ENCODE data around the gene CDK5RAP3.
"Not testable (repeated sequence)": the region's sequence is repeated elsewhere in the genome, so short reads cannot be mapped to it uniquely, and the experiment has no call there.

Gene CDK5RAP3, protein sequence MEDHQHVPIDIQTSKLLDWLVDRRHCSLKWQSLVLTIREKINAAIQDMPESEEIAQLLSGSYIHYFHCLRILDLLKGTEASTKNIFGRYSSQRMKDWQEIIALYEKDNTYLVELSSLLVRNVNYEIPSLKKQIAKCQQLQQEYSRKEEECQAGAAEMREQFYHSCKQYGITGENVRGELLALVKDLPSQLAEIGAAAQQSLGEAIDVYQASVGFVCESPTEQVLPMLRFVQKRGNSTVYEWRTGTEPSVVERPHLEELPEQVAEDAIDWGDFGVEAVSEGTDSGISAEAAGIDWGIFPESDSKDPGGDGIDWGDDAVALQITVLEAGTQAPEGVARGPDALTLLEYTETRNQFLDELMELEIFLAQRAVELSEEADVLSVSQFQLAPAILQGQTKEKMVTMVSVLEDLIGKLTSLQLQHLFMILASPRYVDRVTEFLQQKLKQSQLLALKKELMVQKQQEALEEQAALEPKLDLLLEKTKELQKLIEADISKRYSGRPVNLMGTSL

DNA sequence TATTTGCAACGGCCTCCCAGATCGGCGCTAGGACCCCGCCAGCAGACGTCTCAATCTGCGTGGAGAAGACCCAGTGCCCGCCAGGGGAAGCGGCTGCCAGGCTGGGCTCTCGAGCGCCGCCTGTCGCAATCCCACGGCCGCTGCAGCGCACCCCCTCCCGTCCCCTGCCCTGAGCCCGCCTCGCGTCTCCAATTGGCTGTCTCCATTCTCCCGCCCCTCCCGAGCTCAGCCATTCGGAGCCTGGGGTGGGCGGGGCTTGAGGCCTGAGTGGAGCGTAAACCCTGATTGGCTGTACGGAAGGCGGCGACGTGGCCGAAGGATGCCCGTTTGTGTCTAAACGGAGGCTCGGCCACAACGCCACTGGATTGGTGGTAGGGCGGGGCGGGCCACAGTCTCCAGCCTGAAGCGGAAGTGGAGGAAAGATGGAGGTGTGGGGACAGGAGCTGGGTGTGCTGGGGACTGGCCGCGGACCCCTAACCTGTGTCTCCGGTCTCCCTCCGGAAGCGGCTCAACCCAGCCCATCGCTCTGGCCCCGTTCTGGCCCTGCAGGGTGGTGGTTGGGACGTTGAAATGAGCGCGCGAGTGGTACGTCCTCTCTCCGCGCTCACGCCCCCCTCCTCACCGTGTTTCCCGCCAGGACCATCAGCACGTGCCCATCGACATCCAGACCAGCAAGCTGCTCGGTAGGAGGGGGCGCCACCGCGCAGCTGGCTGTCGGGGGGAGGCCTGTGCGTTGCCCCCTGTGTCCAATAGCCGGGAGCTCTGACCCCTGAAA, at the start of gene CDK5RAP3:
CDK5RAP3 (plus strand) TSS at position 389 of the 775 bp plus-strand sequence; CDS start at position 423, 34 bp downstream.
- peak; percentile 92 for DNase-seq (ENCODE audit: low read depth, low spot score)
- peak within 1 kb of the TSS; percentile 54 for H3K27ac ChIP-seq

GRCh38 chr17:47924785-47925677, 45.9 kb upstream of the CDK5RAP3 start:
- DNase-seq (ENCODE audit: low read depth, low spot score), result no peak
- H3K27ac ChIP-seq, result no peak overlapping the region

GRCh38 chr17:47925678-47925988, 45.3 kb upstream of the CDK5RAP3 start:
- no peak overlapping the region for H3K27ac ChIP-seq
- DNase-seq (ENCODE audit: low read depth, low spot score), result no peak

- no peak overlapping the region for H3K27ac ChIP-seq
These were observed 43.0 kb upstream of the CDK5RAP3 start for GRCh38 chr17:47927821-47928400.

DNA sequence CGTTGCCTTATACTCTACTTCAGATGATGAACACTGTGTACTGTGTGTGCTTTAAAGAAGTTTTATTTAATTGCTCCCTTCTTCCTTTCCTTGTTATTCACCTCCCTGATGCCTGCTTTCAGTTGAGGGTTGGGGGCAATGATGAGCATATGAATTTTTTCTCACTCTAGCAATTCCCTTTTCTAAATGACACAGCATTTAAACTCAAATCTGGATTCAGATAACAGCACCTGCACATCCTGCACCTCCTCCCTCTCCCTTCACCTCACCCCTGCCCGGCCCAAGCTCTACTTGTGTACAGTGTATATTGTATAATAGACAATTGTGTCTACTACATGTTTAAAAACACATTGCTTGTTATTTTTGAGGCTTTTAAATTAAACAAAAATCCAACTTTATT, 42.5 kb upstream of the CDK5RAP3 start:
- H3K27ac ChIP-seq, result no peak overlapping the region
- DNase-seq (ENCODE audit: low read depth, low spot score), result no peak

More at GRCh38 chr17:47927821-47928400, 43.0 kb upstream of the CDK5RAP3 start:
- no peak for DNase-seq (ENCODE audit: low read depth, low spot score)

GRCh38 chr17:47929218-47930000, 41.5 kb upstream of the CDK5RAP3 start:
- no peak for DNase-seq (ENCODE audit: low read depth, low spot score)
- no peak overlapping the region for H3K27ac ChIP-seq

- H3K27ac ChIP-seq, result no peak overlapping the region
- no peak for DNase-seq (ENCODE audit: low read depth, low spot score)
These were observed 39.1 kb upstream of the CDK5RAP3 start for GRCh38 chr17:47931848-47932247.

- DNase-seq (ENCODE audit: low read depth, low spot score), result no peak
- peak overlapping the region; percentile 61 for H3K27ac ChIP-seq
These were observed 36.1 kb upstream of the CDK5RAP3 start for GRCh38 chr17:47934856-47935255.

DNA sequence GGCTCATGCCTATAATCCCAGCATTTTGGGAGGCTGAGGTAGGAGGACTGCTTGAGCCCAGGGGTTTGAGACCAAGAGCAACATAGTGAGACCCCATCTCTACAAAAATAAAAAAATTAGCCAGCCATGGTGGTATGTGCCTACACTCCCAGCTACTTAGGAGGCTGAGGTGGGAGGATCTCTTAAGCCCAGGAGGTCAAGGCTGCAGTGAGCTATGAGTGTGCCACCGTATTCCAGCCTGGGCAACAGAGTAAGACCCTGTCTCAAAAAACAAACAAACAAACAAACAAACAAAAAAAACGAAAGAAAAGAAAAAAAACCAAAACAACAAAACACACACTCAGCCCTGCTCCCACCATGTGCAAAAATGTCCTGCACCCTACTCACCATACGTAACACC, 35.4 kb upstream of the CDK5RAP3 start:
- peak overlapping the region; percentile 61 for H3K27ac ChIP-seq
- not testable (repeated sequence) for DNase-seq (ENCODE audit: low read depth, low spot score)

DNA sequence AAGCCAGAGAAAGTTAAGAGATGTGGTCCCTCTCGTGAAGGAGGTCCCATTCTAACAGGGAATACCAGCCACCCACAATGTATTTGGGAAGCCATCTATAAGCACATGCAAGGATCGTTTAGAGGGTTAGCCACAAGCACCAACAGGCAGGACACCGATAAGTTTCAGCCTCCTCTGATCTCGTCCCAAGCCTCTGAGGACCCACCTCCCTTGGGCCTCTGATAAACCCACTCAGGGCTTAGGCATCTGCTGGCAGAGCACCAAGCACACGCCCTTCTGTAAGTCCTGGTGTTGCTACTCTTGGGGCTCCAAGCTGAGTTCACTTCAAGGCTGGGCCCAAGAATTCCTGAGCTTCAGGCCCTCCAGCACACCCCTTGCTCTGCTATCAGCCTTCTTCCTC, 35.0 kb upstream of the CDK5RAP3 start:
- peak overlapping the region; percentile 61 for H3K27ac ChIP-seq
- DNase-seq (ENCODE audit: low read depth, low spot score), result peak; percentile 51

- no peak overlapping the region for H3K27ac ChIP-seq
- DNase-seq (ENCODE audit: low read depth, low spot score), result no peak
These were observed 33.0 kb upstream of the CDK5RAP3 start for GRCh38 chr17:47937941-47938340.

- DNase-seq (ENCODE audit: low read depth, low spot score), result peak; percentile 91
- H3K27ac ChIP-seq, result peak within 1 kb of the TSS; percentile 53
These were observed 29.4 kb upstream of the CDK5RAP3 start, which contains the start of gene PNPO for GRCh38 chr17:47941246-47942095. TSS of gene PNPO (plus strand) at chr17:47941571. CDS start at chr17:47941676, 105 bp downstream.

DNA sequence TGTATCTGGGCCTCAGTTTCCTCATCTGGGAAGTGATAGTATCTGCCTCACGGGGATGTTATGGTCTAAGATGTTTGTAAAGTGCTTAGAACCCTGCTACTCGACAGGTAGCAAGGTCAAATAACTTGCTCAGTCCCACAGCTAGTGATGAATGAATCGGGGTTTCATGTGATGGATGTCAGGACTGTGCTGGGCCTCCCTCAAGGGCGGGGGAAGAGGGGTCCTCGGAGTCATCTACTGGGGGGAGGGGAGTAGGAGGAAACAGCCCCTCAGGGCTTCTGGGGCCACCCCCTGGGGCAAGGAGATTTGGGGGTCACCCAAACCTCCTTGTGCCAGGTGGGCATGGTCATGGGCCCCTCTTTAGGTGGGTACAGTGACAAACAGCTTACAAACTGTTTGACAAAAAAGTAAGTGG, 28.8 kb upstream of the CDK5RAP3 start:
- H3K27ac ChIP-seq, result peak overlapping the region; percentile 53
- DNase-seq (ENCODE audit: low read depth, low spot score), result no peak

GRCh38 chr17:47942568-47942967, 28.3 kb upstream of the CDK5RAP3 start:
- no peak for DNase-seq (ENCODE audit: low read depth, low spot score)
- H3K27ac ChIP-seq, result peak overlapping the region; percentile 53

DNA sequence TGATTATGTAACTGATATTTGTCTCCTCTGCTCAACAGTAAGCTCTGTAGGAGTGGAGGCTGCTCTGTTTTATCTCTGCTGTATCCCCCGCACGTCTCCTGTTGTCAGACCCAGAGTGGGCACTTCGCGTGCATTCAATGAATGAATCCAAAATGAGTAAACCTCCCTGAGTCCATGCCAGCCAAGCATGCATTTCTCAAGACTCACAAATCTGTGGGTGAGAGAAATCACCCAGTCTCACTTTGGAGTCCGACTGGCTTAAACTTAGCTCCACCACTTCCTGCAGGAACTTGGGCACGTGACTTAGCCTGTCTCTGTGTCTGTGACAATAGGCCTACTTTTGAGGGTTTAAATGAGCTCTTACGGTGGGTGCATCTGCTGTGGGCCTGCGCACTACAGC, 25.8 kb upstream of the CDK5RAP3 start:
- no peak overlapping the region for H3K27ac ChIP-seq
- no peak for DNase-seq (ENCODE audit: low read depth, low spot score)

- no peak for DNase-seq (ENCODE audit: low read depth, low spot score)
- no peak overlapping the region for H3K27ac ChIP-seq
These were observed 25.1 kb upstream of the CDK5RAP3 start for GRCh38 chr17:47945529-47946508.

DNA sequence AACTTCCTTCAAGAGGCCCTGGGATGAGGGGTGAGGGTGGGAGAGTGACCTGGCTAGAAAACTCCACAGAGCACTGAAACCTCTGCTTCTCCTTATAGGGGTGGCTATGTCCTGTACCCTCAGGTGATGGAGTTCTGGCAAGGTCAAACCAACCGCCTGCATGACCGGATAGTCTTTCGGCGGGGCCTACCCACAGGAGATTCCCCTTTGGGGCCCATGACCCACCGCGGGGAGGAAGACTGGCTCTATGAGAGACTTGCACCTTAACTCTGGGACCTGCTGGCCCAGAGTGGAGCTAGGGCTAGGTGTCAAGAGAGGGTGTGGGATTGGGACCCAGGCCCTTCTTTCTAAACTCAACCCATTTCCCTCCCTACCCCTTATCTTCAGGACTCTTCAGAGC, 24.4 kb upstream of the CDK5RAP3 start:
- H3K27ac ChIP-seq, result no peak overlapping the region

More for the DNA sequence above, 24.4 kb upstream of the CDK5RAP3 start:
- DNase-seq (ENCODE audit: low read depth, low spot score), result no peak
